NCI-H1417 treated with DMSO at 0.1 percent for 48 hours (cell line): ENCODE measurements around the gene USP13.

Experiments used
- DNase-seq: peaks from one replicate; lab custom pipeline; 2025; lab: John Stamatoyannopoulos, UW

The USP13 gene

GRCh38 chr3:179797192-179797591, 144.4 kb downstream of the USP13 start:
- no peak for DNase-seq

- DNase-seq = no peak
These were observed 148.4 kb downstream of the USP13 start for GRCh38 chr3:179801263-179801662.

- no peak for DNase-seq
These were observed 149.0 kb downstream of the USP13 start for GRCh38 chr3:179801856-179802255.

- DNase-seq = no peak
These were observed 153.3 kb downstream of the USP13 start for GRCh38 chr3:179806177-179806576.

GRCh38 chr3:179807588-179807987, 154.7 kb downstream of the USP13 start:
- no peak for DNase-seq

- DNase-seq = no peak
These were observed 156.8 kb downstream of the USP13 start for GRCh38 chr3:179809639-179810038.

GRCh38 chr3:179811321-179812095, 158.7 kb downstream of the USP13 start:
- peak; percentile 3 for DNase-seq

GRCh38 chr3:179812096-179812382, 159.2 kb downstream of the USP13 start:
- DNase-seq = no peak

GRCh38 chr3:179819379-179819778, 166.5 kb downstream of the USP13 start:
- no peak for DNase-seq

GRCh38 chr3:179822296-179822695, 169.5 kb downstream of the USP13 start:
- DNase-seq = no peak

GRCh38 chr3:179825527-179826246, 172.8 kb downstream of the USP13 start:
- no peak for DNase-seq

- no peak for DNase-seq
These were observed 173.4 kb downstream of the USP13 start for GRCh38 chr3:179826247-179826637.

GRCh38 chr3:179828738-179829137, 175.9 kb downstream of the USP13 start:
- no peak for DNase-seq

GRCh38 chr3:179829401-179829800, 176.6 kb downstream of the USP13 start:
- DNase-seq = no peak

- no peak for DNase-seq
These were observed 179.6 kb downstream of the USP13 start for GRCh38 chr3:179832333-179832854.

- DNase-seq = no peak
These were observed 180.5 kb downstream of the USP13 start for GRCh38 chr3:179833294-179833693.

GRCh38 chr3:179837374-179837773, 184.5 kb downstream of the USP13 start:
- no peak for DNase-seq
